Stimulated activated CD4-positive, alpha-beta T cell treated with anti-CD3 and anti-CD28 coated beads, Interleukin-12 subunit alpha, Interleukin-12 subunit beta, amount 100 ng/mL, for 4 hours (primary cell): Measurements from ENCODE around the gene PAPOLG.
"Not testable (repeated sequence)": the region's sequence is repeated elsewhere in the genome, so short reads cannot be mapped to it uniquely, and the experiment has no call there.

Source experiments
- DNase-seq: peaks from one replicate; pipeline ENCODE4 v3.0.0-alpha.2; 2020

Gene PAPOLG

DNA sequence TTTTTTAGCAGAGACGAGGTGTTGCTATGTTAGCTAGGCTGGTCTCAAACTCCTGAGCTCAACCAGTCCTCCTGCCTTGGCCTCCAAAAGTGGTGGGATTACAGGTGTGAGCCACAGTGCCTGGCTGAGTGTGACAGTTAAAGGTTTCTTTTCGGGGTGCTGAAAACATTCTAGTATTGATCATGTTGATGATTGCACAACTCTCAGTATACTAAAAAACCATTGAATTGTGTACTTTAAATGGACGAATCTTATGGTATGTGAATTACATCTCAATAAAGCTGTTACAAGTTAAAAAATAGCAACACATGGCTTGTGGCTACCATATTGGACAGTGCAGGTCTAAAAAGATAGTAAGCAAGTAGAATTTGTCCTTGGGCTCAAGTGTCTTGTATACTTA is 22.3 kb downstream of the PAPOLG start:
- no peak for DNase-seq

DNA sequence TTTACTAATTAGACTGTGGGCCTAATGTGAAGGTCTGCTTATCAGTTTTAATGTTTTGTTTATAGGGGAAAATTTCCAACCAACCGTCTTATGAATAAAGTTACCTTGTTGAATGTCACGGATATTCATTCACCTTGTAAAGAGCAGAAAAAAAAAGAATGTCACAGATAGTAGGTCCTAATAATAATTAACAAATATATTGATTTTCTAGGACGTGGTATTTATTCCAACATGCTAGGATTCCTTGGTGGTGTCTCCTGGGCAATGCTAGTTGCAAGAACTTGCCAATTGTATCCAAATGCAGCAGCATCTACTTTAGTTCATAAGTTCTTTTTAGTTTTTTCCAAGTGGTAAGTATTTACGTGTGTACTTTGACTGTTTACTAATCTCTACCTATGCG is 23.4 kb downstream of the PAPOLG start:
- DNase-seq = no peak

DNA sequence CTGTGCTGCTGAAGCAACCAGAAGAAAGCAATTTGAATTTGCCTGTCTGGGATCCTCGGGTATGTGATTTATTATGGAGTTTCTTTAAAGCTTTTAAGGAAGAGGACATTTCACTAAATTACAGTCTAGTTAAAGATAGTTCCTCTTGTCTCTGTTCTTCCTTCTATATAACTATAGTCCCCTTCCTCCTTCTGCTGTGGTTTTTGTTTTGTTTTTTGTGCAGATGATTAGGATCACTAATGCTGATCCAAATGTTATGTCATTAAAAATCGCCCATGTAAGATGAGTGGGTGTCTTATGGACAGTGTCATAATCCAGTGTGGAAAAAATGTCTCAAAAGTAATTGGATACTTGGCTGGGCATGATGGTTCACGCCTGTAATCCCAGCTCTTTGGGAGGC is 24.7 kb downstream of the PAPOLG start:
- DNase-seq = no peak

DNA sequence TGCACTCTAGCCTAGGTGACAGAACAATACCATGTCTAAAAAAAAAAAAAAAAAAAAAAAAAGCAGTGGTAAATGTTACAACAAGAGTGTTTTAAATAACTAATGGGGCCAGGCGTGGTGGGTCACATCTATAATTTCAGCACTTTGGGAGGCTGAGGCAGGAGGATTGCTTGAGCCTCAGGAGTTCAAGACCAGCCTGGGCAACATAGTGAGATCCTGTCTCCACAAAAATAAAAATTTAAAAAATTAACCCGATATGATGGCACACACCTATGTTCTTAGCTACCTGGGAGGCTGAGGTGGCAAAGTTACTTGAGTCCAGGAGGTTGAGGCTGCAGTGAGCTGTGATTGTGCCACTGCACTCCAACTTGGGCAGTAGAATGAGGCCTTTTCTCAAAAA is 37.1 kb downstream of the PAPOLG start:
- no peak for DNase-seq

DNA sequence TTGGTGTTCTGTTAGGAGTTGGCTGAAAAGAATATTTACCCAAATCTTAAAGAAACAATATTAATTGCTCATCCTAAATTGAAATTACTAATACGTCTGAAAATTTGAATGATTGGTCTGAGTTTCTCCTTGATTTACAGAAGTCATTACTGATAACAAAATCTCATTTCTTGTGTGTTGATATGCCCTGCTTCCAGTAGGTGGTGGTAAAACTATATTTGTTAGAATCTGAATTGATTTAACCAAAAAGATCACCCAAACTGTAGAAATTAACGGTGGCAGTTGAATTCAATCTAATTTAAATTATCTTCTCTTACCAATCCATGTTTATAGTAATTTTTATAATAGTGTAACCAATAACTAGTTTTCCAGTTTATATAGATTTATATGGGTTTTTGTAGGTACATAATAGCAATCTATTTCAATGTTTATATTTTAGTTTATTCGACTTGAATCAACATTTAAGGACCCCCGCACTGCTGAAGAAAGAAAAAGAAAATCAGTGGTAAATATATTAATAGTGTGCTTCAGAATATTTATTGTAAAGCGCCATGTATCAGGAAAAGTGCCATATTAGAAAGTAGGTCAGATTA is 38.3 kb downstream of the PAPOLG start:
- DNase-seq = no peak

DNA sequence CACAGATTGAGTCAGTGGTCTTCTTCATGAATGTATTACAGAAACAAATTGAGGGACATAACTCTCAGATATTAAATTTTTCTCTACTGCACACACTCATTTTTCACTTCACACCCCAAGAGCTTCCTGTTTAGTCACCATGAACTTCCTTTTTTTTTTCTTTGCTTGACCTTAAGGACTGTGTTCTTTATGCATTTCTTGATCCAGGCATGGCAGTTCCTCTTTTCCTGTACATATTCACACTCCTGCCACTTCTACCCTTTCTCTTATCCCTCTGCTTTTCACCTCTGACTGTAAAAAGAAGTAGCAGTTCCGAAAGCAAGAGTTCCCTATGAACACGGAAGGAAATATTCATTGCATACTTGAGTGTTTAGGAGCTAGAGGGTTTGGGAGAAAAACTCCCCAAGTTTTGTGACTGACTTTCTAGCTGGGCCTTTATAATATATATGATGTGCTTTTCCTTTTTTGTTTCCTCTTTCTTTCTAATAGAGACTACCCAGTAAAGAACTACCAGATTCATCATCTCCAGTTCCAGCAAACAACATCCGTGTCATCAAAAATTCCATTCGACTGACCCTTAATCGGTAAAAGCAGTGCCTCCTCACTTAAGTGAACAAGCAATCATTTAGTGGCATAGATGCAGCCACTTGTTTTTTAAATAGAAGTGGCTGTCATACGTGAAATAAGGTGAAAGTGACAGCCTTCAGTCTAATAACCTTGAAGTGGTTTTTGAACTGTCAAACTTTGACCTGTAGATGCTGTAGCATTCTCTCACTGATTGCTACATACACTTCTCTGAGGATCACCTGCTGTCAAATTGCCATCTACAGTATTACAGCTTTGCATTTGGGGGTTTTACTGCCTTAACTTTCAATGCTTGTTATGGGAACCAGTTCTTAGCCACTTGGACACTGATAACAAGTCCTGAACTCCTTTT is 40.8 kb downstream of the PAPOLG start:
- DNase-seq = no peak

DNA sequence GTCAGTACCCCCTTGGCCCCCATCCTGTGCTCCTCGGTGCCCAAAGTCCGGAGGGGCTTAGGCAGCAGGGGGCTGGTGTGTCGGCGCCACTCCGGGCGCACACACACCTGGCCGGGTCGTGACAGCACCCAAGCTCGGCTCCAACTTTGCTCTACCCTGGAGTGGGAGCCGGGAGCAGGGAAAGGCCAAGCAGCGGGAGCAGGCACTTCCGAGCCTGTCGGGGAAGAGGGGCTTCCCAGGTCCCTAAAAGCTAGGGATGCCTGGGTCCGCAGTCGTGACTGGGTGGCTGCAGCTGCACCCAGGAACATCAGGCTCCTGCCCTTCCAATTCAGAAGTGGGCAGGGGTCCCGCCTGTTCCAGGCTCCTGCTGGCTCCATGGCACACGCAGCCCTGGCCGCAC is 48.4 kb downstream of the PAPOLG start:
- DNase-seq = no peak

DNA sequence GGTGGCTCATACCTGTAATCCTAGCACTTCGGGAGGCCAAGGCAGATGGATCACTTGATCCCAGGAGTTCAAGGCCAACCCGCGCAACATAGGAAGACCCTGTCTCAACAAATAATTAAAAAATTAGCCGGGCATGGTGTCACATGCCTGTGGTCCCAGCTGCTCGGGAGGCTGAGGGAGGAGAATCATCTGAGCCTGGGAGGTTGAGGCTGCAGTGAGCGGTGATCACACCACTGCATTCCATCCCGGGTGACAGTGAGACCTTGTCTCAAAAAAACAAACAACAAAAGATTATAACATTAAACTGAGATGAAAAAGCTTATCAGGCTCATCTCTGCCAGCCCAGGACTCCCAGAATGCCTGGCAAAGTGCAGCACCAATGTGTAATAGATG is 50.5 kb downstream of the PAPOLG start:
- DNase-seq = no peak

DNA sequence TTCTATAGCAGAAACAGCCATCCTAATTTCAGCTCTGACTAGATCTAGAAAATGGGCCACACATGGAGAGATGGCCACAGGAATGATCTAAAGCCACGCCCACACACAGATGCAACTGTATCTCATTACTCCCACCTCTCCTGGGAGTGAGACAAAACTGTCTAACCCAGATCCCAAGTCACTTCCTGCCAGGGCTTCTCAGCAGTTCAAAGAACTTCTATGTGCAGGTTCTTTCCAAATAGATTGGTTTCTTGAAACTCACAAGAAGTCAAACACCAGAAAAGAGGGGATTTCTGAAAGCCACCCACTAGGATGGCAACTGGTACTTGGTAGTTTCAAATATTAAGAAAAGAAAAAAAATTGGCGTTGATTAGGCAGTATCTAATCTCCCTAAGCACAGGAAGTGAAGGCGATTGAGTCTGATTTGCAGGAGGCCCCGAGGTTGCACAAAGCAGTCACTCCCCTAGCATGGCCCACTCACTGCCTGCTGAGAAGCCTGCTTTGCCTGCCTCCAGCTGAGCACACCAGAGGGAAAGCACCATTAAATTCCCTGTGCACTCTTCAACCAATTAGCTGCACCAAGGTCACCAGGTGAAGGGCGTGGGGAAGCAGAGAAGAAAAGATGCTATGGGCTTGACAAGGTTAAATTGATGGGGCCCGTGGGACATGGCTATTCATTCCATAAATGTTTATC is 51.1 kb downstream of the PAPOLG start:
- peak; percentile 51 for DNase-seq

DNA sequence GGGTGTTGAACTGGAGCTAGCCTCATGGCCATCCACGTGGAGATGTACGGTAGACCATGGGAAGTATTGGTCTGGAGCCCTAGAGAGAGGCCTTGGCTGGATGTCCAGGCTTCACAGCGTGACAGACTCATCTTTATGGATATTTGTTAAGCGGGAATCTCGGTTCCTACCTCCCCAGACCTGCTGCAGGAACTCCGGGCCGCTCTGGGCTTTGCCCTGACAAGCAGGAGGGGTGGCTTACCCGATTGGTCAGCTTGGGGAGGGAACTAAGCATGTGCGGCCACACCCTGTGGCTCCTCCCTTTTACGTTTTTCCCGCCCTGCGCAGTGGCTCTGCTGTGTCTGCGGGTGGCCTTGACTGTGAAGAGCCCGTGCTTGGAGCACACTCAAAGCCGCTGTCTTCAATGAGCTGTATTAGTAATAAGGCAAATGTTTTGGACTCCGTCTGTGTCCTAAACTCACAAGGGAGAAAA is 52.3 kb downstream of the PAPOLG start:
- DNase-seq = no peak

DNA sequence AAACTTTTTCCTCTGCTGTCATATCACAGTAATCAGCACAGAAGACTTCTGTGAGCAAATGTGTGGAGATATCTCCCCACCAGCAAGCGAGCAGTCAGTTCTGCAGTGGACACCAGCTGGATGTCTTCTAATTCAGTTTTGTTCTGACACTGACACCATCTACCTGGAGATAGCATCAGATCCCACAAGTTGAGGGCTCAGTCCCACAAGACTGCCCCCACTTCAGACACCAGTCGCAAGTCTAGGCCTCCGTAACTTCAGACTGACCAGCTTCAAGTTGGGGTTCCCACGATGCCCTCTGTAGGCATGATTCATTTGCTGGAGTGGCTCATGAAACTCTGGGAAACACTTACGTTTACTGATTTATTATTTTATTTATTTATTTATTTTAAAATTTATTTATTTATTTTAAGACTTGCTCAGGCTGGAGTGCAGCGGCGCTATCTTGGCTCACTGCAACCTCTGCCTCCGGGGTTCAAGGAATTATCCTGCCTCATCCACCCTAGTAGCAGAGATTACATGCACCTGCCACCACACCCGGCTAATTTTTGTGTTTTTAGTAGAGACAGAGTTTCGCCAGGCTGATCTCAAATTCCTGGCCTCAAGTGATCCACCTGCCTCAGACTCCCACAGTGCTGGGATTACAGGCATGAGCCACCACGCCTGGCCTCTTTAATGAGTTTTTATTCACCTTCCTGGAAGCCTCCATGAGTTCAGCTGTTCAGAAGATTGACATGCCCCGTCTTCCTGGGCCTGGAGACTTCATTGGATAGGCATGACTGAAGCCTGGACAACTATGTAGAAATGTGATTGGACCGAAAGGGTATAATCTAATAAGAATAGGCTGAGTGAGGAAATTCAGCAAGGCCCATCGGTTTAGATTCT is 55.7 kb downstream of the PAPOLG start:
- no peak for DNase-seq

DNA sequence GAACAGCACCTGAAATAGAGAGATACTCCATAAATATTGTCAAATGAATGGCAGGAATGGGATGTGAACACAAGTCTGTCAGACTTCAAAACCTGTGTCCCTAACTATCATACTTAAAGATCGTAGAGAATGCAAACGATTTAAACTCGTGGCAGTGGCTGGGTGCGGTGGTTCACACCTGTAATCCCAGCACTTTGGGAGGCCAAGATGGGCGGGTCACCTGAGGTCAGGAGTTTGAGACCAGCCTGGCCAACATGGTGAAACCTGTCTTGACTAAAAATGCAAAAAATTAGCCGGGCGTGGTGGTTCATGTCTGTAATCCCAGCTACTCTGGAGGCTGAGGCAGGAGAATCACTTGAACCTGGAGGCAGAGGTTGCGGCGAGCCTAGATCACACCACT is 61.1 kb downstream of the PAPOLG start:
- not testable (repeated sequence) for DNase-seq

DNA sequence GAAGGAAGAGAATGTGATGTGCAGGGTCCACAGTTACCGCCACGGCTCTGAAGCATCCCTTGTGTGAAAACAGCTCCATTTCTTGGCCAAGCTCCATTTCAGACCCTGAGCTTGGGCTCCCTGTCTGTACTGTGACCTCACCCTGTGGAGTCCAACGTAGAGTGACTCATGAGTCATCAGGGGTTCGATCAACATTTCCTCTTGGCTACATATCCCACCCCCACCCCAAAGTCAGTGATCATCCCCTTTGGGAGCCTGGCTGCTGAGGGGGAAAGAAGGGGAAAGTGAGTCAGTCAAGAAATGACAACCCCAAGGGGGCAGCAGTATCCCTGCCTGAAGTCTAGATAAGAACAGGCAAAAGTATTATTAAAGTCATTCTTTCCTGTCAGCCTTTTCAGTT is 62.2 kb downstream of the PAPOLG start:
- peak; percentile 45 for DNase-seq

DNA sequence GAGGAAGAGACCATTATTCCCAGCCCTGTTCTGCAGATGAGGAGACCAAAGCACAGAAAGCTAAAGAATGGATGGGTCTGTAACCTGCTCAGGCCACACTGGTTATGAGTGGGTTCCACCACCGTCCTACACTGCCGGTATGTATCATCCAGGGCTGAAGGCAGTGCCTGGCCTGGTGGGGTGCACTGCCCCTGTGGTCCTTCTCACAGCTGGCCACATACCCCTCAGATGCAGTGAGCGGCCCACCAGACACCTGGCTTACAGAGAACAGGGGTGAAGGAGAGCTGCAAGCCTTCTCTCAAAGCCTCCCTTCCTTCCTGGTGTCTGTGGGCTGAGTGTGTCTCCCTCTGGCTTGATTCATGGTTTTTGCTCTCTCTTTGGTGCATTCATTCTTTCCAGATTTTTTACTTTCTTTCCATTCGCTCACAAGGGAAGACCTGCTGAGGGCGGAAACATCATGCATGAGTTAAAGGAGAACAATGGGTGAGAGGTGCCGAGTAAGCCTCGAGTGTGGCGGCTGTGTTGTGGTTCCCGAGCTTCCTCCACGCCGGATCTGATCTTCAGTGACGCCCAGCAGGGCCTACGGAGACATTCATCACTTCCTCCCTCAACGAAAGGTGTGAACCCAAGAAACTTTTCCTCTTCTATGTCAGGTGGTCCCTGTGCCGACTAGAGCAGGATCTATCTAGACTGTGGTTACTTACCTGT is 63.2 kb downstream of the PAPOLG start:
- DNase-seq = peak; percentile 69

DNA sequence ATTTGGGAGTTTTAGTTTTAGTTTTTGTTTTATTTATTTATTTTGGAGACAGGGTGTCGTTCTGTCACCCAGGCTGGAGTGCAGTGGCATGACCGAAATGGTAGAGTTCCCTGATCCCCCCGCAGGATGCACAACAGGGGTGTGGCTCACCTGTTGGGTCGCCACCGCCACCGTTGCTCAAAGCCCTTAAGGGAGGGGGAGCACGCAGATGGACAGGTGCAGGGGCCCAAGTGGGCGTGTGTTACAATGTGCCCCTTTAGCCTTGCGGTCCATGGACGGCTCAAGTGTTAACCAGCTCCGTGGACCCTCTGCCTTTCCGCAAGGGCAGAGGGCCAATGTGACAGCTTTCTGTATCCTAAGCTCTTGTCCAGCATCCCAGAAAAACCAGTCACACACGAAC is 63.9 kb downstream of the PAPOLG start:
- DNase-seq = no peak

DNA sequence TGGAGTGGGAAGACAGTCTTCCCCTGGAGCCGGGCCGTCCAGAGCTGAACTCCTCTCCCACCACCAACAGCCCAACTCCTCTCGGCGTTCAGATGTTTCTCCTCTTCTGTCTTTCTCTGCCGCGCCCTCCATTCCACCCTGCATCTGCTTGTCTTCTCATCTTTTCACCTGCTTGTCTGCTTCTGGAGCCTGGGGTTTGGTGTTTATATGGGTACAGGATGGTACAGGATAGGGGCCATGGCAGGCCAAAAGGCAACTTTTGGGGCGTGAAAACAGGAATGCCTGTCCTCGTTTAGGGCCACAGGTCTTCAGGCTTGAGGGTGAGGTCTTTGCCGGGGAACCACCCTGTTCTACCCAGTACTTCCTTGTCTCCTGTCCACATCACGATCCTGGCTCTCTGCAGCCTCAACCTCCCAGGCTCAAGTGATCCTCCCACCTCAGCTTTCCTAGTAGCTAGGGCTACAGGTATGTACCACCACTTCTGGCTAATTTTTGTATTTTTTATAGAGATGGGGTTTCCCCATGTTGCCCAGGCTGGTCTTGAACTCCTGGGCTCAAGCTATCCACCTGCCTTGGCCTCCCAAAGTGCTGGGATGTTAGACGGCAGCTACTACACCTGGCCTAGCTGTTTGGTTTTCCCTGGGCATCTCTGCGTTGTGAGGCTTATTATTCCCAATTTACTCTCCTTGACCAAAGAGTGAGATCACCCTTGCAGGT is 64.5 kb downstream of the PAPOLG start:
- DNase-seq = no peak

DNA sequence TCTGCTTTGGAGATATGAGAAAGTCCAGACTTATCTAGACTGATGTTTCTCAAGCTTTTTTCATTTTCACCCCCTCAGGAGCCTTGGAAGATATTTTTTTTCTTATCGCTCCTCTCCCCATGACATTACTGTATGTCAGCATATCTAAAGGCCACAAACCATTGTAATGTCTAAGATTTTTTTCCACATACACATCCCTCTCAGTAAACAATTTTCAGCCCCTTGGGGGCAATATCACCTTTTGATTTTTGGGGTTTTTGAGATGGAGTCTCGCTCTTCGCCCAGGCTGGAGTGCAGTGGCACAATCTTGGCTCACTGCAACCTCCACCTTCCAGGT is 65.0 kb downstream of the PAPOLG start:
- DNase-seq = no peak

DNA sequence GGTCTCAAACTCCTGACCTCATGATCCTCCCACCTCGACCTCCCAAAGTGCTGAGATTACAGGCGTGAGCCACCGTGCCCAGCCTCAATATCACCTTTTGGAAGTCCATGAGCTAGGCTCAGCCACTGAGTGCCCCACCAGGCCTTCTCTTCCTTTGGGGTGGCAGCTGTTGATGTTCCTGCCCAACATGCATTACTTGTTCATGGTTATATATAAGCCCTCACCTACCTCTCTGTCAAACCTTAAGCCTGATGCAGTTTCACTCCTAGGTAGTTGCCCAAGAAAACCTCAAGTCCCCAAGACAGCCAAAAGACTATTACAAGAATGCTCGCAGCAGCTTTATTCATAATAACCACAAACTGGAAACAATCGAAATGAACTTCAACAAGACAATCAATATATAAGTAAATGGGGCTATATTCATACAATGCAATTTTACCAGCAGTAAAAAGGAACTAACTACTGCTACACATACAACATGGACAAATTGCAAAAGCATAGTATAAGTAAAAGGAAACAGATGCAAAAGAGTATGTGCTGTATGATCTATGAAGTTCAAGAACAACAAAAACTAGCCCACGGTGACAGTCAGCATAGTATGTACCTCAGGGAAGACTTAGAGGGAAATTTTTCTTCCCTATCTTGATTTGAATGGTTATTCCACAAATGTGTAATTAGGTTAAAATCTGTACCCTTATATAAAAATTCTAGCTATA is 65.7 kb downstream of the PAPOLG start:
- DNase-seq = no peak

DNA sequence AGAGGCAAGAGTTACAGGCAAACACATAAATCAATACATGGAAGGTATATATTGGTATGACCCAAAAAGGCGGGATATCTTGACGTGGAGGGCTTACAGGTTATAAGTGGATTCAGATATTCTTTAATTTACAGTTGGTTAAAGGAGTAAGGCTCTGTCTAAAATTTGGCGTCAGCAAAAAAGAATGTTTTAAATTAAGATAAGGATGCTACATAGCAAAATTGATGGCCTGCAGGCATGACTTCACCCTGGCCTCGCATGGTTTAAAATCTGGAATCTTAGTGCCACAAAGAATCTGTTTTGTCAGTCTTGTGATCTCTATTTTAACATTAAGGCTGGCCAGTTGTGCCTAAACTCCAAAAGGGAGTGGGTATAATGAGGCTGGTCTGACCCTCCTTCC is 66.9 kb downstream of the PAPOLG start:
- no peak for DNase-seq

DNA sequence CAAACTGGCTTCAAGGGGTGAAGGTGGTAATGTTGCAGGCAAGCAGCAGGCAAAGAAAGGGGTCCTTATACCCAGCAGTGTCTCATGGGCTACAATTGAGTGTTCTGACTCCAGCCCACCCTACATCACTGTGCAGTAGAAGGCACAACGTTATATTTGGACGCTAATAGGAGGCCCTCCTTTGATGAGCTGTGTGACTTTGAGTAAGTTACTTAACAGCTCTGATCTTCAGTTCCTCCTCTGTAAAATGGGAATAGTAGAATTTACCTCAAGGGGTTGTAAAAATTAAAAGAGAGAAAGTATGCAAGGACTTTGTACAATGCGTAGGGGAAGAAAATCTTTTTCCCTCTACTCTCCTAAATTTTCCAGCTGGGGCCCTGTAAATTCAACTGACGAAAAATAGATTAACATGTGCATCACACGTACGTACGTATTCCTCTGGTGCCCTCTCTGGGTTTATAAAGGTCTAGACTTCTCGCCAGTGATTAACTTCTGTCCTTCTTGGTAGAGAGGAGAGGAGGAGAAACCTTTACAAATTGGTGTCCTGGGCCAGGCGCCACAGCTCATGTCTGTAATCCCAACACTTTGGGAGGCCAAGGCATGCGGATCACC is 67.7 kb downstream of the PAPOLG start:
- no peak for DNase-seq
